ENCODE measurements around the gene PTPRD. TPM values are rescaled to one million over a fixed set of nuclear protein-coding genes. Genes with fewer than 3 reads are reported as not detected.

The PTPRD gene
- total and polyA plus RNA-seq, 2 experiments from 2014 or later = 11.5 to 58.0 TPM

DNA sequence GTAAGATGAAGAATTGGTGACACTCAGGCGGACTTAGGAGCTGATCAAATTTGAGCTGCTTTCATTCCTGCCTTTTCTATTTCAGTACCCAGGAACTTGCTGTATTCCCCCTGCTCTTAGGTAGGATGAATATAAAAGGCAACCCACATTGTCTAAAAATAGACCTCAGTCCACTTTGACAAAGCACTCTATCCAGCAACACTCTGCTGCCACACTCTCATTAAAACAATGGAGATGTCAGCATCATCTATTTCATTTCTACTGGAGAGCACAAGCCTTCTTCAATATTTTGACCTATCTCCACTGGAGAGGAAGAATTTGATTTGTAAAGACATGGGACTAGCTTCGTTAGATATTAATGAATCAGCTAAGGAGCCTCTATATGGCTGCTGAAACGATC lies 468.4 kb downstream of the PTPRD start:
- Mint-ChIP-seq H3K36me3 (ENCODE audit: low read depth) (no peaks in the 10 kb centered on the region), H3K4me1 (no peaks in the 10 kb centered on the region), H3K27ac (no peak overlapping the region), H3K27me3 (ENCODE audit: insufficient read depth, low read depth, poor library complexity) (no peaks in the 10 kb centered on the region), H3K9me3 (no peaks in the 10 kb centered on the region), H3K4me3 (no peak overlapping the region)
- Histone ChIP-seq H3K27ac (ENCODE audit: low read depth) (no peak overlapping the region), H3K27me3 (ENCODE audit: insufficient read depth) (no peaks in the 10 kb centered on the region), H3K36me3 (ENCODE audit: insufficient read depth) (no peaks in the 10 kb centered on the region), H2AFZ (no peak overlapping the region), H3K79me2 (replicated peaks; ENCODE audit: insufficient read depth) (no peaks in the 10 kb centered on the region), H3K4me2 (no peak overlapping the region), H3K9me2 (ENCODE audit: insufficient read depth) (no peaks in the 10 kb centered on the region), H3K4me3 (no peak overlapping the region), H3K4me1 (ENCODE audit: insufficient read depth) (no peaks in the 10 kb centered on the region), H3F3A (replicated peaks; ENCODE audit: low read depth) (no peaks in the 10 kb centered on the region), H4K20me1 (replicated peaks; ENCODE audit: insufficient read depth) (no peaks in the 10 kb centered on the region)
- TF ChIP-seq NANOG (IDR thresholded peaks at IDR 0.05; ENCODE audit: borderline replicate concordance) = no peak
- TF ChIP-seq, protein P1, sequence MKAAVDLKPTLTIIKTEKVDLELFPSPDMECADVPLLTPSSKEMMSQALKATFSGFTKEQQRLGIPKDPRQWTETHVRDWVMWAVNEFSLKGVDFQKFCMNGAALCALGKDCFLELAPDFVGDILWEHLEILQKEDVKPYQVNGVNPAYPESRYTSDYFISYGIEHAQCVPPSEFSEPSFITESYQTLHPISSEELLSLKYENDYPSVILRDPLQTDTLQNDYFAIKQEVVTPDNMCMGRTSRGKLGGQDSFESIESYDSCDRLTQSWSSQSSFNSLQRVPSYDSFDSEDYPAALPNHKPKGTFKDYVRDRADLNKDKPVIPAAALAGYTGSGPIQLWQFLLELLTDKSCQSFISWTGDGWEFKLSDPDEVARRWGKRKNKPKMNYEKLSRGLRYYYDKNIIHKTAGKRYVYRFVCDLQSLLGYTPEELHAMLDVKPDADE (IDR thresholded peaks at IDR 0.05) = no peak
- no peak for TF ChIP-seq EZH2phosphoT487 (IDR thresholded peaks at IDR 0.05; ENCODE audit: unreplicated experiment)
- TF ChIP-seq, protein P2, sequence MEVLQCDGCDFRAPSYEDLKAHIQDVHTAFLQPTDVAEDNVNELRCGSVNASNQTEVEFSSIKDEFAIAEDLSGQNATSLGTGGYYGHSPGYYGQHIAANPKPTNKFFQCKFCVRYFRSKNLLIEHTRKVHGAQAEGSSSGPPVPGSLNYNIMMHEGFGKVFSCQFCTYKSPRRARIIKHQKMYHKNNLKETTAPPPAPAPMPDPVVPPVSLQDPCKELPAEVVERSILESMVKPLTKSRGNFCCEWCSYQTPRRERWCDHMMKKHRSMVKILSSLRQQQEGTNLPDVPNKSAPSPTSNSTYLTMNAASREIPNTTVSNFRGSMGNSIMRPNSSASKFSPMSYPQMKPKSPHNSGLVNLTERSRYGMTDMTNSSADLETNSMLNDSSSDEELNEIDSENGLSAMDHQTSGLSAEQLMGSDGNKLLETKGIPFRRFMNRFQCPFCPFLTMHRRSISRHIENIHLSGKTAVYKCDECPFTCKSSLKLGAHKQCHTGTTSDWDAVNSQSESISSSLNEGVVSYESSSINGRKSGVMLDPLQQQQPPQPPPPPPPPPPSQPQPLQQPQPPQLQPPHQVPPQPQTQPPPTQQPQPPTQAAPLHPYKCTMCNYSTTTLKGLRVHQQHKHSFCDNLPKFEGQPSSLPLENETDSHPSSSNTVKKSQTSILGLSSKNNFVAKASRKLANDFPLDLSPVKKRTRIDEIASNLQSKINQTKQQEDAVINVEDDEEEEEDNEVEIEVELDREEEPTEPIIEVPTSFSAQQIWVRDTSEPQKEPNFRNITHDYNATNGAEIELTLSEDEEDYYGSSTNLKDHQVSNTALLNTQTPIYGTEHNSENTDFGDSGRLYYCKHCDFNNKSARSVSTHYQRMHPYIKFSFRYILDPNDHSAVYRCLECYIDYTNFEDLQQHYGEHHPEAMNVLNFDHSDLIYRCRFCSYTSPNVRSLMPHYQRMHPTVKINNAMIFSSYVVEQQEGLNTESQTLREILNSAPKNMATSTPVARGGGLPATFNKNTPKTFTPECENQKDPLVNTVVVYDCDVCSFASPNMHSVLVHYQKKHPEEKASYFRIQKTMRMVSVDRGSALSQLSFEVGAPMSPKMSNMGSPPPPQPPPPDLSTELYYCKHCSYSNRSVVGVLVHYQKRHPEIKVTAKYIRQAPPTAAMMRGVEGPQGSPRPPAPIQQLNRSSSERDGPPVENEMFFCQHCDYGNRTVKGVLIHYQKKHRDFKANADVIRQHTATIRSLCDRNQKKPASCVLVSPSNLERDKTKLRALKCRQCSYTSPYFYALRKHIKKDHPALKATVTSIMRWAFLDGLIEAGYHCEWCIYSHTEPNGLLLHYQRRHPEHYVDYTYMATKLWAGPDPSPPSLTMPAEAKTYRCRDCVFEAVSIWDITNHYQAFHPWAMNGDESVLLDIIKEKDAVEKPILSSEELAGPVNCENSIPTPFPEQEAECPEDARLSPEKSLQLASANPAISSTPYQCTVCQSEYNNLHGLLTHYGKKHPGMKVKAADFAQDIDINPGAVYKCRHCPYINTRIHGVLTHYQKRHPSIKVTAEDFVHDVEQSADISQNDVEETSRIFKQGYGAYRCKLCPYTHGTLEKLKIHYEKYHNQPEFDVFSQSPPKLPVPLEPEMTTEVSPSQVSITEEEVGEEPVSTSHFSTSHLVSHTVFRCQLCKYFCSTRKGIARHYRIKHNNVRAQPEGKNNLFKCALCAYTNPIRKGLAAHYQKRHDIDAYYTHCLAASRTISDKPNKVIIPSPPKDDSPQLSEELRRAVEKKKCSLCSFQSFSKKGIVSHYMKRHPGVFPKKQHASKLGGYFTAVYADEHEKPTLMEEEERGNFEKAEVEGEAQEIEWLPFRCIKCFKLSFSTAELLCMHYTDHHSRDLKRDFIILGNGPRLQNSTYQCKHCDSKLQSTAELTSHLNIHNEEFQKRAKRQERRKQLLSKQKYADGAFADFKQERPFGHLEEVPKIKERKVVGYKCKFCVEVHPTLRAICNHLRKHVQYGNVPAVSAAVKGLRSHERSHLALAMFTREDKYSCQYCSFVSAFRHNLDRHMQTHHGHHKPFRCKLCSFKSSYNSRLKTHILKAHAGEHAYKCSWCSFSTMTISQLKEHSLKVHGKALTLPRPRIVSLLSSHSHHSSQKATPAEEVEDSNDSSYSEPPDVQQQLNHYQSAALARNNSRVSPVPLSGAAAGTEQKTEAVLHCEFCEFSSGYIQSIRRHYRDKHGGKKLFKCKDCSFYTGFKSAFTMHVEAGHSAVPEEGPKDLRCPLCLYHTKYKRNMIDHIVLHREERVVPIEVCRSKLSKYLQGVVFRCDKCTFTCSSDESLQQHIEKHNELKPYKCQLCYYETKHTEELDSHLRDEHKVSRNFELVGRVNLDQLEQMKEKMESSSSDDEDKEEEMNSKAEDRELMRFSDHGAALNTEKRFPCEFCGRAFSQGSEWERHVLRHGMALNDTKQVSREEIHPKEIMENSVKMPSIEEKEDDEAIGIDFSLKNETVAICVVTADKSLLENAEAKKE (CRISPR knock-in tag; IDR thresholded peaks at IDR 0.05) = no peak
- TF ChIP-seq STAT1 (IDR thresholded peaks at IDR 0.05; ENCODE audit: unreplicated experiment) = no peak
- no peak for TF ChIP-seq JUNB (IDR thresholded peaks at IDR 0.05; ENCODE audit: unreplicated experiment)
- no peak for DNase-seq (ENCODE audit: low spot score)
- no peak for ATAC-seq
